A549 (cell line): ENCODE results near the gene CLCN7. TPM values are rescaled to one million over a fixed set of nuclear protein-coding genes. Genes with fewer than 3 reads are reported as not detected.
A peak's percentile ranks its signal among the peaks of the same experiment; 100 is the strongest.

Experiments
- ATAC-seq, 2 experiments: fragments of 200-7000 bp in 1 of 2; fragments of >200 bp in 1 of 2; cut with Nextera tagmentation in 1 of 2; cut with Tn5 transposase in 1 of 2; 3 replicates each; pipeline versions ENCODE4 v1.8.0 to v1.9.1; 2018 to 2020; ENCODE audit warnings: mild to moderate bottlenecking in 1 of 2, moderate library complexity in 1 of 2
- CTCF ChIA-PET: fragments of 300-600 bp; sonication (Branson Sonifier 250); formaldehyde crosslinking; extraction: SDS; loops from one replicate; lab custom pipeline; 2021; ENCODE audit warnings: antibody characterized with exemption, inconsistent platforms; lab: Yijun Ruan, JAX
- POLR2A ChIA-PET: fragments of 350-600 bp; formaldehyde crosslinking; extraction: SDS; loops from one replicate; lab custom pipeline; 2021; ENCODE audit warnings: antibody characterized with exemption, inconsistent platforms; lab: Yijun Ruan, JAX
- DNase-seq, 2 experiments: peaks; one replicate each; pipeline versions ENCODE4 v3.0.0 to v3.0.0-alpha.2; 2011 to 2016; ENCODE audit warnings: low read depth in 1 of 2, low spot score in 1 of 2
- FAIRE-seq: peaks from 2 replicates; lab custom pipeline; 2011; peaks lifted over from hg19 to GRCh38; lab: Jason Lieb, UNC
- H3K27ac ChIP-seq, 2 experiments: fragments of >200 bp; sonication (Bioruptor Twin); formaldehyde crosslinking; 3 replicates each; pipeline ENCODE4 v1.5.1; 2016 to 2017
- H3K4me1 ChIP-seq: fragments of >200 bp; sonication (Bioruptor Twin); formaldehyde crosslinking; 3 replicates; pipeline ENCODE4 v1.6.1; 2016
- H3K4me2 ChIP-seq: fragments of >200 bp; sonication (Bioruptor Twin); formaldehyde crosslinking; 3 replicates; pipeline ENCODE4 v1.6.1; 2016
- H3K4me3 ChIP-seq: fragments of >200 bp; sonication (Bioruptor Twin); formaldehyde crosslinking; 3 replicates; pipeline ENCODE4 v1.5.1; 2016
- H3K9me3 ChIP-seq: fragments of >200 bp; sonication (Bioruptor Twin); formaldehyde crosslinking; 3 replicates; pipeline ENCODE4 v1.6.1; 2016
- CBX8 ChIP-seq: fragments of 200-600 bp; sonication (generic); IDR thresholded peaks from 2 replicates; pipeline ENCODE4 v1.6.1; 2016
- CEBPB ChIP-seq, 2 experiments: fragments of >200 bp in 1 of 2; sonication (Bioruptor Twin) in 1 of 2; formaldehyde crosslinking in 1 of 2; IDR thresholded peaks; 2 replicates each; pipeline ENCODE4 v1.6.1; 2012 to 2016
- CHD4 ChIP-seq: fragments of 200-600 bp; sonication (generic); IDR thresholded peaks from 2 replicates; pipeline ENCODE4 v1.6.1; 2016; ENCODE audit warnings: antibody characterized with exemption, mild to moderate bottlenecking, borderline replicate concordance
- EHF ChIP-seq: fragments of 250-450 bp; sonication (Bioruptor Pico); IDR thresholded peaks from 2 replicates; pipeline ENCODE4 v1.5.0; 2020; ENCODE audit warnings: mild to moderate bottlenecking
- FOXS1 ChIP-seq: fragments of 250-450 bp; sonication (Bioruptor Pico); IDR thresholded peaks from 2 replicates; pipeline ENCODE4 v1.5.0; 2020; ENCODE audit warnings: mild to moderate bottlenecking, moderate library complexity
- GATA3 ChIP-seq: IDR thresholded peaks from 2 replicates; pipeline ENCODE4 v1.6.1; 2012; ENCODE audit warnings: borderline replicate concordance
- HOXA7 ChIP-seq: fragments of 250-450 bp; sonication (Bioruptor Pico); IDR thresholded peaks from 2 replicates; pipeline ENCODE4 v1.5.0; 2020; ENCODE audit warnings: mild to moderate bottlenecking, moderate library complexity
- HOXB13 ChIP-seq: fragments of 250-450 bp; sonication (Bioruptor Pico); IDR thresholded peaks from 2 replicates; pipeline ENCODE4 v1.5.0; 2020; ENCODE audit warnings: low read depth, mild to moderate bottlenecking, moderate library complexity
- HOXB5 ChIP-seq: fragments of 250-450 bp; sonication (Bioruptor Pico); IDR thresholded peaks from 2 replicates; pipeline ENCODE4 v1.5.0; 2020; ENCODE audit warnings: mild to moderate bottlenecking, moderate library complexity
- MYC ChIP-seq: IDR thresholded peaks from 2 replicates; pipeline ENCODE4 v1.6.1; 2012; ENCODE audit warnings: mild to moderate bottlenecking, inconsistent platforms, low read length, improper control_type of control experiment, borderline replicate concordance
- NR3C1 ChIP-seq: fragments of >200 bp; sonication (Bioruptor Twin); formaldehyde crosslinking; IDR thresholded peaks from 3 replicates; pipeline ENCODE4 v1.6.1; 2017
- POLR2A ChIP-seq: IDR thresholded peaks from 2 replicates; pipeline ENCODE4 v1.6.1; 2012; ENCODE audit warnings: mild to moderate bottlenecking, low read length
- POLR2AphosphoS2 ChIP-seq: conservative IDR thresholded peaks from 2 replicates; pipeline ENCODE4 v1.6.1; 2012; ENCODE audit warnings: low read length, improper control_type of control experiment, inconsistent platforms
- RARB ChIP-seq: fragments of 250-450 bp; sonication (Bioruptor Pico); IDR thresholded peaks from 2 replicates; pipeline ENCODE4 v1.8.0; 2021; ENCODE audit warnings: mild to moderate bottlenecking, moderate library complexity
- RNF2 ChIP-seq: fragments of 200-600 bp; sonication (generic); IDR thresholded peaks from 2 replicates; pipeline ENCODE4 v1.6.1; 2016; ENCODE audit warnings: low read depth, mild to moderate bottlenecking, antibody characterized with exemption, moderate library complexity, borderline replicate concordance
- SMC3 ChIP-seq: fragments of >200 bp; sonication (Bioruptor Twin); formaldehyde crosslinking; IDR thresholded peaks from 3 replicates; pipeline ENCODE4 v1.6.1; 2018; ENCODE audit warnings: inconsistent platforms
- ZFP36 ChIP-seq: fragments of 450-650 bp; IDR thresholded peaks from 2 replicates; pipeline ENCODE4 v1.6.1; 2014; ENCODE audit warnings: borderline replicate concordance; ENCODE audit not compliant: partially characterized antibody
- ZNF302 ChIP-seq: fragments of 250-450 bp; sonication (Bioruptor Pico); IDR thresholded peaks from 2 replicates; pipeline ENCODE4 v1.9.0; 2021; ENCODE audit warnings: inconsistent platforms, mild to moderate bottlenecking, moderate library complexity
- WGBS: methylation state at CpG from one replicate; pipeline ENCODE4 v1.1.6; 2017; ENCODE audit errors: missing lambda C conversion rate; 5-methylcytosine and 5-hydroxymethylcytosine counted together
- polyA plus RNA-seq, 4 experiments: library from polyadenylated mRNA; depleted of rRNA in 3 of 4; stranded (reverse); fragments of >200 nt; fragmentation: RNase III in 1 of 4; extraction: RNeasy Plus Mini Kit Qiagen cat#74134 plus additional on column Dnase treatment in 1 of 4; gene quantifications; 2 replicates in 3 of 4; 3 replicates in 1 of 4; pipeline ENCODE4 v1.2.3, GENCODE V29; 2011 to 2017
- TF ChIP-seq, protein P1 (sequence below): fragments of 250-450 bp; sonication (Bioruptor Pico); IDR thresholded peaks from 2 replicates; pipeline ENCODE4 v1.5.0; 2021; ENCODE audit warnings: mild to moderate bottlenecking, moderate library complexity, borderline replicate concordance
- TF ChIP-seq, protein P2 (sequence below): fragments of >200 bp; sonication (Bioruptor Twin); formaldehyde crosslinking; IDR thresholded peaks from 3 replicates; pipeline ENCODE4 v1.5.1; 2016
- TF ChIP-seq, protein P3 (sequence below): fragments of 150-350 bp; IDR thresholded peaks from 2 replicates; pipeline ENCODE4 v1.6.1; 2014; ENCODE audit warnings: low read depth, mild to moderate bottlenecking, low read length
- TF ChIP-seq, protein P4 (sequence below): fragments of >200 bp; sonication (Bioruptor Twin); formaldehyde crosslinking; IDR thresholded peaks from 2 replicates; pipeline ENCODE4 v1.6.1; 2016
- TF ChIP-seq, protein P5 (sequence below): IDR thresholded peaks from 2 replicates; pipeline ENCODE4 v1.6.1; 2012

CLCN7 gene
- polyA plus RNA-seq, 2 of the 4 experiments (the other 2 are of a cell fraction), result 17.2 to 69.7 TPM

DNA sequence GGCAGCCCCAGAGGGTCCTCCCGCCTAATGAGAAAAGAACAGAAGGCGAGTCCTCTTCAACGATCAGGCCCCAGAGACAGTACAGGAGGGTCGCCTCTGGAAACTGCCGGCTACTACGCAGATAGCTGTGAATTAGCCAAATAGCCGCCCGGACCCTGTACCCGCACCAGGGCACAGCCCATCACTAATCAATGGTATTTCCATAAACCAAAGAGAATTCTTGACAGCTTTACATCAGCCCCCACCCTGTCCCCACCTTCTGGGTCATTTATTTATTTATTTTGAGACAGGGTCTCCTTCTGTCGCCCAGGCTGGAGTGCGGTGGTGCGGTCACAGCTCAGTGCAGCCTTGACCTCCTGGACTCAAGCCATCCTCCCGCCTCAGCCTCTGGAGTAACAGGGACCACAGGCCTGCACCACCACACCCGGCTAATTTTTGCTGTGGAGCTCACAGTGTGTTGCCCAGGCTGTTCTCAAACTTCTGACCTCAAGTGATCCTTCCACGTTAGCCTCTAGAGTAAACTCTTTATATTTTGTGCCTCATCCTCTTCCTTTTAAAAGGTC lies 805 bp upstream of the CLCN7 start:
- FAIRE-seq (no peak), ATAC-seq (no peak), DNase-seq (no peak)
- H3K27ac ChIP-seq, result peak overlapping the region; percentile 97 to 98
- peak overlapping the region; percentile 99 for H3K4me3 ChIP-seq
- ChIA-PET POLR2A (interaction anchor here (0.5 to 1.1 kb wide), 2 partner anchors 13 to 95 kb away, joined by 3 read pairs; no protein-coding TSS in a partner anchor), CTCF (interaction anchor here (0.6 to 0.9 kb wide), 2 partner anchors 17 to 110 kb away, joined by 3 read pairs; partner anchors contain the start of gene TELO2)
- no peaks in the 10 kb centered on the region for H3K9me3 ChIP-seq
- H3K4me1 ChIP-seq, result peaks cover 11% of the 10 kb centered on the region
- TF ChIP-seq, protein P1, sequence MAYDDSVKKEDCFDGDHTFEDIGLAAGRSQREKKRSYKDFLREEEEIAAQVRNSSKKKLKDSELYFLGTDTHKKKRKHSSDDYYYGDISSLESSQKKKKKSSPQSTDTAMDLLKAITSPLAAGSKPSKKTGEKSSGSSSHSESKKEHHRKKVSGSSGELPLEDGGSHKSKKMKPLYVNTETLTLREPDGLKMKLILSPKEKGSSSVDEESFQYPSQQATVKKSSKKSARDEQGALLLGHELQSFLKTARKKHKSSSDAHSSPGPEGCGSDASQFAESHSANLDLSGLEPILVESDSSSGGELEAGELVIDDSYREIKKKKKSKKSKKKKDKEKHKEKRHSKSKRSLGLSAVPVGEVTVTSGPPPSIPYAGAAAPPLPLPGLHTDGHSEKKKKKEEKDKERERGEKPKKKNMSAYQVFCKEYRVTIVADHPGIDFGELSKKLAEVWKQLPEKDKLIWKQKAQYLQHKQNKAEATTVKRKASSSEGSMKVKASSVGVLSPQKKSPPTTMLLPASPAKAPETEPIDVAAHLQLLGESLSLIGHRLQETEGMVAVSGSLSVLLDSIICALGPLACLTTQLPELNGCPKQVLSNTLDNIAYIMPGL (CRISPR knock-in tag), result no peak
- 0 out of 2 replicates have a peak, but pooled peaks have one; percentile 7 for TF ChIP-seq RNF2
- WGBS, result 67% methylated on average over 15 of the region's 15 CpGs
- H3K4me2 ChIP-seq, result peak overlapping the region; percentile 100

DNA sequence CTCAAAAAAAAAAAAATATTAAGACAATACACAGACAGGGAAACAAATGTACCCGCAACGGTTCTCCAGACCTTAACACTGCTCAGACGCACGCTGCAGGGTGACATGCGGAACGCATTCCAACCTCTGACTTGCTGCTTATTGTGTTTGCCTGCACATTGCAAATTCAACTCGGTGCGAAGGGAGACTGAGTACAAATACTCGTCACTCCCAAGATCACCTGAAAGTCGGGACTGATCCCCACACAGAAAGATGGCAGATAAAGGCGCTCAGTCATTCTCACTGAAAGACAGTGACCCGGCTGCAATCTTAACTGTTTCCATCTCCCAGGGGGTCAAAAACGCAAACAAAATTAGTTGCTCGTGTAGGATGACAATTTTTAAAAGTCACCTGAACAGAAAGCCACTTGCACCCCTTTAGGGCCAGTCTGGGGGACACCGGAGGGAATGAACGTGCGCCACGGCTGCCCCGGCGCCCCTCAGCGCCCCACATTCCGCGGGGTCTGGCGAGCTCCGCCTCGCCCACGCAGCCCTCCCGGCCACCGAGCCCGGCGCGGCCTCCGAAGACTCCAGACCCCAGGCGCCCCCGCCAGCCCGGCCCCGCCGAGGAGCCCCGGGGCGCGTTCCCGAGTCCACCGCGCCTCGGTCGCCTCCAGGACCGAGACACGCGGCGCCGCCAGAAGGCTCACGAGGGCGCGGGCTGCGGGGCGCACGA lies 589 bp downstream of the CLCN7 start:
- ChIA-PET POLR2A (no interaction called here), CTCF (no interaction called here)
- Histone ChIP-seq H3K4me3 (peak overlapping the region; percentile 99), H3K4me2 (peak overlapping the region; percentile 100), H3K9me3 (no peaks in the 10 kb centered on the region), H3K27ac (peak overlapping the region; percentile 97 to 98), H3K4me1 (peaks cover 11% of the 10 kb centered on the region)
- WGBS, result 25% methylated on average over 25 of the region's 57 CpGs
- ATAC-seq, result no peak
- no peak for FAIRE-seq
- DNase-seq, result no peak
- TF ChIP-seq MYC, result no peak
- TF ChIP-seq CHD4, result no peak
- TF ChIP-seq, protein P1 (CRISPR knock-in tag), result no peak
- no peak for TF ChIP-seq CBX8
- TF ChIP-seq RNF2, result no peak
- TF ChIP-seq NR3C1, result no peak
- TF ChIP-seq EHF (CRISPR knock-in tag), result no peak
- TF ChIP-seq SMC3, result no peak
- TF ChIP-seq FOXS1 (CRISPR knock-in tag), result no peak
- TF ChIP-seq ZNF302 (CRISPR knock-in tag), result no peak
- TF ChIP-seq CEBPB (IDR thresholded peaks at IDR 0.05), result no peak
- no peak for TF ChIP-seq POLR2A

DNA sequence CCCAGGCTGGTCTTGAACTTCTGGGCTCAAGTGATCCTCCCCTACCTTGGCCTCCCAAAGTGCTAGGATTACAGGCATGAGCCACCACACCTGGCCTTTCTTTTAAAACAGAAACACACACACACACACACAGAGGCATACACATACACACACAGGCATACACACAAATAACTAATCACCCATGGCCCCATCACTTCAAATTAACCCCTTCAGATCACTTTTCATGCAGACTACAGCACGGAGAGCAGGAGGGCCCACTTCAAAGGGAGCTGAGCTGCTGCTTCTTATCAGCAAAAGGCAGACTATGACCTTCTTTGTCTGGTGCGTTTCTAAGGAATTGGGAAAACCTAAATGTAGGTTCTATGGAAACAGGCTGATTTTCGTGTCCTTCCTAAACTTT lies 1.9 kb downstream of the CLCN7 start:
- Histone ChIP-seq H3K27ac (no peak overlapping the region), H3K4me3 (no peak overlapping the region)
- POLR2A ChIA-PET, result no interaction called here
- no peak for TF ChIP-seq POLR2AphosphoS2
- TF ChIP-seq, protein P2, sequence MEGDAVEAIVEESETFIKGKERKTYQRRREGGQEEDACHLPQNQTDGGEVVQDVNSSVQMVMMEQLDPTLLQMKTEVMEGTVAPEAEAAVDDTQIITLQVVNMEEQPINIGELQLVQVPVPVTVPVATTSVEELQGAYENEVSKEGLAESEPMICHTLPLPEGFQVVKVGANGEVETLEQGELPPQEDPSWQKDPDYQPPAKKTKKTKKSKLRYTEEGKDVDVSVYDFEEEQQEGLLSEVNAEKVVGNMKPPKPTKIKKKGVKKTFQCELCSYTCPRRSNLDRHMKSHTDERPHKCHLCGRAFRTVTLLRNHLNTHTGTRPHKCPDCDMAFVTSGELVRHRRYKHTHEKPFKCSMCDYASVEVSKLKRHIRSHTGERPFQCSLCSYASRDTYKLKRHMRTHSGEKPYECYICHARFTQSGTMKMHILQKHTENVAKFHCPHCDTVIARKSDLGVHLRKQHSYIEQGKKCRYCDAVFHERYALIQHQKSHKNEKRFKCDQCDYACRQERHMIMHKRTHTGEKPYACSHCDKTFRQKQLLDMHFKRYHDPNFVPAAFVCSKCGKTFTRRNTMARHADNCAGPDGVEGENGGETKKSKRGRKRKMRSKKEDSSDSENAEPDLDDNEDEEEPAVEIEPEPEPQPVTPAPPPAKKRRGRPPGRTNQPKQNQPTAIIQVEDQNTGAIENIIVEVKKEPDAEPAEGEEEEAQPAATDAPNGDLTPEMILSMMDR, result no peak
- no peak for TF ChIP-seq RNF2
- no peak for TF ChIP-seq HOXB5 (CRISPR knock-in tag)
- TF ChIP-seq HOXA7, result no peak
- TF ChIP-seq POLR2A, result no peak
- no peak for TF ChIP-seq SMC3
- TF ChIP-seq, protein P3, sequence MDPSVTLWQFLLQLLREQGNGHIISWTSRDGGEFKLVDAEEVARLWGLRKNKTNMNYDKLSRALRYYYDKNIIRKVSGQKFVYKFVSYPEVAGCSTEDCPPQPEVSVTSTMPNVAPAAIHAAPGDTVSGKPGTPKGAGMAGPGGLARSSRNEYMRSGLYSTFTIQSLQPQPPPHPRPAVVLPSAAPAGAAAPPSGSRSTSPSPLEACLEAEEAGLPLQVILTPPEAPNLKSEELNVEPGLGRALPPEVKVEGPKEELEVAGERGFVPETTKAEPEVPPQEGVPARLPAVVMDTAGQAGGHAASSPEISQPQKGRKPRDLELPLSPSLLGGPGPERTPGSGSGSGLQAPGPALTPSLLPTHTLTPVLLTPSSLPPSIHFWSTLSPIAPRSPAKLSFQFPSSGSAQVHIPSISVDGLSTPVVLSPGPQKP, result no peak
- TF ChIP-seq RARB (CRISPR knock-in tag), result no peak
- TF ChIP-seq EHF (CRISPR knock-in tag), result no peak
- TF ChIP-seq CEBPB (IDR thresholded peaks at IDR 0.05), result no peak
- no peak for TF ChIP-seq NR3C1
- no peak for TF ChIP-seq ZFP36
- no peak for TF ChIP-seq CHD4
- TF ChIP-seq, protein P4, sequence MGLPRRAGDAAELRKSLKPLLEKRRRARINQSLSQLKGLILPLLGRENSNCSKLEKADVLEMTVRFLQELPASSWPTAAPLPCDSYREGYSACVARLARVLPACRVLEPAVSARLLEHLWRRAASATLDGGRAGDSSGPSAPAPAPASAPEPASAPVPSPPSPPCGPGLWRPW, result no peak
- no peak for TF ChIP-seq CBX8
- TF ChIP-seq HOXB13, result no peak
- TF ChIP-seq, protein P5, sequence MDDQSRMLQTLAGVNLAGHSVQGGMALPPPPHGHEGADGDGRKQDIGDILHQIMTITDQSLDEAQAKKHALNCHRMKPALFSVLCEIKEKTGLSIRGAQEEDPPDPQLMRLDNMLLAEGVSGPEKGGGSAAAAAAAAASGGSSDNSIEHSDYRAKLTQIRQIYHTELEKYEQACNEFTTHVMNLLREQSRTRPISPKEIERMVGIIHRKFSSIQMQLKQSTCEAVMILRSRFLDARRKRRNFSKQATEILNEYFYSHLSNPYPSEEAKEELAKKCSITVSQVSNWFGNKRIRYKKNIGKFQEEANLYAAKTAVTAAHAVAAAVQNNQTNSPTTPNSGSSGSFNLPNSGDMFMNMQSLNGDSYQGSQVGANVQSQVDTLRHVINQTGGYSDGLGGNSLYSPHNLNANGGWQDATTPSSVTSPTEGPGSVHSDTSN, result no peak
- no peak for TF ChIP-seq GATA3

More for the DNA sequence above, 1.9 kb downstream of the CLCN7 start:
- DNase-seq, result no peak
- no peak for ATAC-seq
- CTCF ChIA-PET, result interaction anchor here (0.6 to 1.2 kb wide), 4 partner anchors 13 to 415 kb away, joined by 3 read pairs; no protein-coding TSS in a partner anchor
- Histone ChIP-seq H3K9me3 (no peaks in the 10 kb centered on the region), H3K4me2 (no peak overlapping the region), H3K4me1 (peaks cover 11% of the 10 kb centered on the region)
- FAIRE-seq, result no peak
- 80% methylated on average over 3 of the region's 3 CpGs for WGBS
